Stimulated activated CD4-positive, alpha-beta T cell treated with anti-CD3 and anti-CD28 coated beads, TNF-alpha, amount 100 ng/mL, for 48 hours (primary cell): Measurements from ENCODE around the gene SLAMF7.
"Not testable (repeated sequence)": the region's sequence is repeated elsewhere in the genome, so short reads cannot be mapped to it uniquely, and the experiment has no call there.

Experiments used
- DNase-seq, 3 donors: peaks; one replicate each; pipeline ENCODE4 v3.0.0-alpha.2; 2020; ENCODE audit warnings: low read depth in 3 of 3

SLAMF7 gene

GRCh38 chr1:160739098-160739511 lies at the start of gene SLAMF7:
TSS of gene SLAMF7 (plus strand) at chr1:160739247. CDS start at chr1:160739302, 55 bp downstream.
- DNase-seq: no peak

GRCh38 chr1:160692390-160692789 lies 46.7 kb upstream of the SLAMF7 start:
- not testable (repeated sequence) for DNase-seq

- no peak for DNase-seq
Observed at GRCh38 chr1:160702100-160702499, 36.9 kb upstream of the SLAMF7 start.

- no peak for DNase-seq
Observed at GRCh38 chr1:160704250-160704649, 34.8 kb upstream of the SLAMF7 start.

- DNase-seq: not testable (repeated sequence)
Observed at GRCh38 chr1:160705212-160705621, 33.8 kb upstream of the SLAMF7 start.

- no peak for DNase-seq
Observed at GRCh38 chr1:160705742-160706141, 33.3 kb upstream of the SLAMF7 start.

DNA sequence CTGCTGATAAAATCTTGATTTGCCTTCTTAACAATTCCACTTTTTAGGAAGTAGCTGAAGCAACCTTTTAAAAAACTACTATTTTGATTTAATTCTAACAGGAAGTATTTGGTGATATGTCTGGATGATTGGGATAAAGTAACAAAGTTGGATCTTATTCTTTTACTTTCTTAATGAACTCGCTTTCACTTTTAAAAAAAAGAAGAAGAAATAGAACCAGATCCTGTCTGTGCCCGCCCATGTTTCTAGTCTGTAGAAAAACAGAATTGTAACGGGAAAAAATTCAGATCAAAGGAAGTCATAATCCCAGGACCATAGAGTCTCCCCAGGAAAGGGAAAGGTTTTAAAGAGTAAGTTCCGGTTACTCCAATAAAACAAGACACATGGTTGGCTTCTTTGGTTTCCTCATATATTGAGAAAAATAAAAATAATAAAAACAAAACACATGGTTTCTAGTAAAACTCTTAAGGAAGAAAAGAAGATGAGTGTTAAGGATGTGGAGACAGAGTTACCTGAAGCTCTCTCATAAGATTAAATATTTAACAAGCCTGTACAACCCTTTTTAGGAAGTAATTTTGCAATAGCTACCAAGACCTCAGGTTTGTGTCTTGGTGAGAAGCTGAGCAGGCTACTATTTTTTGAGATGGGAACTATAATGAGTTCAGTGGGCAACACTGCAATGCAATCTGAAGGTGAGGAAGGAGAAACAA lies 32.4 kb upstream of the SLAMF7 start:
- no peak for DNase-seq

DNA sequence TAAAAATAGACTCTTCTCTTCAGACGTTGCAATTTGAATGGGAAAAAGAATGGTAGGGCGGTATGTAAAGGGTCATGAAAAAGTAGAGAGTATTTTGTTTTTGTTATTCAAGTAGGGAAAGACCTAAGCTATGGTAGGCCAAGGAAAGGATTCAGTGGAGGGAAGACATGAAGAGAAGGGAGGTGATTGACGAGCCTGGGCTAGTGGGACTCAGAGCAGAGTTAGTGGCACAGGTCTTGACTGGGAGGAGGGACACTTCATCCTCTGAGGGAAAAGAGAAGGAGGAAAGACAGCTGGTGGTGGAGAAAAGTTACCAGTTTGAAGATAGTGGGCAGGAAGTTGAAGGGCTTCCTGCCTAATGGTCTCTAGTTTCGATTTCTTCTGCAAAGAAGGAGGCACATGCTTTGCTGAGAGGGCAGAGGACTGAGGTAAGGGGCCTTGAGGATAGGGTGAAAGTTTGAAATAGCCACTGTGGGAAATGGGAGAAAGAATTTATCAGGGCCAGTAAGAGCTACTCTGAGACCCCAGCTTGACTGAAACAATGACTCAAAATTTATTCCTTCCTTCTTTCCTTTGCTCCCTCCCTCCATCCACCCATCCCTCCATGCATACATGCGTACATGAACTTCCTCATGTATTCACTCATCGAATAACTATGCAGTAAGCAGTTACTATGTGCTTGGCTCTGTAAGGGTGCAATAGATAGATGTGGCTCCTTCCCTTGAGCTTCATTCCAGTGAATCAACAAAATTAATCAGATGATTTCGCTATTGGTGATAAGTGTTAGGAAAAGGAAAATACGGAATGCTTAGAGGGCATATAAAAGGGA lies 31.6 kb upstream of the SLAMF7 start:
- no peak for DNase-seq

DNA sequence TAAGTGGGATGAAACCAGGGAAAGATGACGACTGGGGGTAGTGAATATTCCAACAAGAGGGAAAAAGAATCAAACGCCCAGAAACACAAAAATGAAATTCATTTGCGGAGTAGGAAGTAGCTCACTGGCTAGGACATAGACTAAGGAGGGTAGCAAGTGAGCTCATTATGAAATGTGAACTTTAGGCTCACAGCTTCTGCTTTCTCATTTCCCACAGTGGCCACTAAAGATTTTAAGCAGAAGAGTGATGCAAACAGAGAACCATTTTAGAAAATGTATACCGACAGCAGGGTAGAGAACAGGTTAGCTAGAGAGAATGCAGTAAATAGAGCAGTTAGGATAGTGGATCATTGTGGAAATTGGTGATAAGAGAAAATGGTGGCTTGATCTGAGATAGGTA lies 30.9 kb upstream of the SLAMF7 start:
- DNase-seq: no peak

- no peak for DNase-seq
Observed at GRCh38 chr1:160708801-160709200, 30.2 kb upstream of the SLAMF7 start.

- no peak for DNase-seq
Observed at GRCh38 chr1:160709715-160710114, 29.3 kb upstream of the SLAMF7 start.

- no peak for DNase-seq
Observed at GRCh38 chr1:160710517-160711252, 28.4 kb upstream of the SLAMF7 start.

DNA sequence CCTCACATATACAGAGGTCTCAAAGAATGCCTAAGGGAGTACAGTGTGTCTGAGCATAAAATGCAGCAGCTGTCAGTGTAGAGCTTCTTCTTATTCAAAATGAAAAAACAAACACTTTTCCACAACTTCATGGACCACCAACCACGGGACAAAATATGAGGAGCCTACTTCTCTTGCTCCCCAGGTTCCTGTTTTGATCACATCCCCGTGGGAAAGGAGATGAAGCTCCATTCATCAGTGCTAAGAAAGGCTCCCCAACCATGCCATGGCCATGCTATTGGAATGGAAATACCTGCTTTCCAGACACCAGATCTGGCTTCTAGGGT lies 27.8 kb upstream of the SLAMF7 start:
- DNase-seq: no peak

DNA sequence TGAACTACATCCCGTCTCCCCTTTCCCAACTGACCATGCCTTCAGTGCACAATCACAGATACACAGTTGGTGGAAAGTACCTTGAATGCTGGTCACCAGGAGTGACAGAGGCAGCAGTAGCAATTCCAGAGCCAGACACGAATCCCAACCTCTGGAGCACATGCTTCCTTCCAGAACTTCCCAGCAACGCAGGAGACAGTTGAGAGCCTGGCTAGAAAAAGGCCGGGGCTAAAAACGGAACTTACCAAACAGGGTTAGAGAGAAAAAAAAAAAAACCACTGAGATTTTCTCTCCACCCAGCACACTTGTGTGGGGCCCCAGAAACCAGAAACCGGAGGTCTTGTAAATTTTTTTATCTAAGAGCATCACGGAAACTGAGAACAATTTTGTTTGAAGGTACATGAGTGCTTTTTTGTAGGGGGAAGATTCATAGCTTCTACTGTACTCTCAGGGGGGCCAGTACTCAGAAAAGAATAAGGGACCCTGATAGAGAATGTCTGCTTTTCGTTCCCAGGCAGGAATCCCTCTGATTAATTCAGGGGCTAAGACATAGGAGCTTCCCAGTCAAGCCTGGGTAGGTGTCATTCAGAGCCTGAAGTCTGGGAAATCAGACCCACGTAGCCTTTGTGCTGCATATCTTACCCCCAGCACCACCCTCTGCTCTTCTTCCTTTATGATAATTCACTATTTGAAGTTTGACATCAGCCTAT lies 27.3 kb upstream of the SLAMF7 start, which contains the start of gene CD48:
Gene CD48 (minus strand): TSS at position 221 of the 710 bp plus-strand sequence. CDS start 59 bp downstream, at position 162.
- DNase-seq: no peak

- DNase-seq: not testable (repeated sequence)
Observed at GRCh38 chr1:160712525-160713080, 26.4 kb upstream of the SLAMF7 start.

GRCh38 chr1:160713161-160713560 lies 25.9 kb upstream of the SLAMF7 start:
- no peak for DNase-seq

DNA sequence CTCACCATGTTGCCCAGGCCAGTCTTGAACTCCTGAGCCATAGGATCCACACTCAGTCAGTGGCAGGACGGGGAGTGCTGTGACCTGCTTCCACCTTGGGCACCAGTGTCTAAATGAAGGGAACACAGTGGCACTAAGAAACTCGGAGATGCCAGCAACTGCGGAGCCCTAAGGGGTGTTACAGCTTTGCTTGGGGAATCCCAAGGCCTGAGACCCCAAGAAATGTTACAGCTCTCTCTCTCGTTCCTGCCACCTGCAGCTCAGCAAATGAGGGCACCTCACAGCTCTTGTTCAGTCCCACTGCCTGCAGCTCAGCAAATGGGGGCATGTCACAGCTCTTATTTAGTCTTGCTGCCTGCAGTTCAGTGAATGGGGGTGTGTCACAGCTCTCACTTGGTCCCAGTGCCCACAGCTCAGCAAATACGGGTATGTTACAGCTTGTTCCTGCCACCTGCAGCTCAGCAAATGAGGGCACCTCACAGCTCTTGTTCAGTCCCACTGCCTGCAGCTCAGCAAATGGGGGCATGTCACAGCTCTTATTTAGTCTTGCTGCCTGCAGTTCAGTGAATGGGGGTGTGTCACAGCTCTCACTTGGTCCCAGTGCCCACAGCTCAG lies 24.9 kb upstream of the SLAMF7 start:
- not testable (repeated sequence) for DNase-seq

DNA sequence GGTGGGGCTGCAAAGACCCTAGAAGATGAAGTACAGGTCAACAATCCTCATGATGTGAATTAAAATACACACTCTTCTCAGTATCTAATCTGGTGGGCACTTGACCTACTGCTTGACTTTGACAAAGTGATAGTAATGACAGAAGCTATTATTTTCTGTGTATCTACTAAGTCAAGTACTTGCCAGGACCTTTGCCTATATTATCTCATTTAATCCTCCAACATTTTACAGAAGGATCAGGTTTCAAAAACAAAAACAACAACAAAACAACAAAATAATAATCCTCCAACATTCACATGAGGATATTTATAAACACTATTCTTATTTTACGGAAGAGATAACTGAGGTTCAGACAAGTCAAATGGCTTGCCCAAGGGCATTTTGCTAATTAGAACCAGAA lies 23.0 kb upstream of the SLAMF7 start:
- no peak for DNase-seq

DNA sequence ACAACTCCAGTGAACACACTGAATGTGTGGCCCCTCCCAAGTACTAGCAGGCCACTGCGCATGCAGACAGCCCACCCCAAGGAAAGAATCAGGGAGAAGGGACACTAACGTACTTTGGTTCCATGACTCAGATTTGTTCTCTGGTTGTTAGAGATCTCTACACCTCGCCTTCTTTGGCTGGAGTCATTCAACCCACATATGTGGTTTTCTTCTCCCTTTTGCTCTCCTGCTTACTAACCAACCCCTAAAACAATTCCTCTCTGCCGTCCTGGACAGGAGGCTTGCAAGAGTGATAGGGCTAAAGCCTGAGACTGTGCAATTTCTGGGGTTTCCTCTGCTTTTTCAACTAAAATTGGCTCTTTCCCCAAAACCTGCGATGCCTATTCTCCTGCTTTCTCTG lies 21.7 kb upstream of the SLAMF7 start:
- no peak for DNase-seq

DNA sequence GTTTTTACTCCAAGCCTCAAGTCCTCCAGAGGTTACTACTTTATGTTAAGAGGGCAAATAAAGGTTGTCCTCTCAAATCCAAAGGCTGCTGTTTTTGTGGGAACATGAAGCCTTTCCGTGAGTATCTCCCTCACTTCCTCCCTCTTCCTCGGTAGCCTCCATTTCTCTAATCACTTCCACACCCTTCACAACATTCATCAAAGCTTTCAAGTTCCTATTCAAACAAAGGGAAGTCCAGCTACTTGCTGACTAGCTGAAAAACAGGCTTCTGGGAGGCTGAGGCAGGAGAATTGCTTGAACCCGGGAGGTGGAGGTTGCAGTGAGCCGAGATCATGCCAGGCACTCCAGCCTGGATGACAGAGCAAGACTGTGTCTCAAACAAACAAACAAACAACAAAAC lies 20.8 kb upstream of the SLAMF7 start:
- DNase-seq: no peak
